ENCODE data around the gene USP25. TPM values are rescaled to one million over a fixed set of nuclear protein-coding genes. Genes with fewer than 3 reads are reported as not detected.

The USP25 gene
- total and polyA plus RNA-seq, 3 donors from 2014 or later: 69.2 to 123 (median 69.9) TPM

GRCh38 chr21:15718711-15719110, 11.1 kb upstream of the USP25 start:
- intact Hi-C loops (cut with DNase I; ENCODE audit: low total_unique reads): no loop called here
- DNase-seq: no peak
- Histone ChIP-seq H3K27ac (no peak overlapping the region), H3K9me3 (no peaks in the 10 kb centered on the region), H3K27me3 (no peaks in the 10 kb centered on the region), H3K4me3 (no peak overlapping the region), H3K4me1 (no peaks in the 10 kb centered on the region), H3K36me3 (ENCODE audit: low read depth, missing control alignments) (no peaks in the 10 kb centered on the region)
- TF ChIP-seq CTCF (IDR thresholded peaks at IDR 0.05) (no peak), POLR2A (IDR thresholded peaks at IDR 0.05) (no peak)

- WGBS, 2 donors: 92 to 96% methylated on average over 4 of the region's 4 CpGs
- Histone ChIP-seq H3K27me3 (no peaks in the 10 kb centered on the region), H3K4me1 (no peaks in the 10 kb centered on the region), H3K4me3 (no peak overlapping the region), H3K27ac (no peak overlapping the region), H3K9me3 (no peaks in the 10 kb centered on the region), H3K36me3 (ENCODE audit: low read depth, missing control alignments) (no peaks in the 10 kb centered on the region)
- TF ChIP-seq CTCF (IDR thresholded peaks at IDR 0.05): no peak
- TF ChIP-seq POLR2A (IDR thresholded peaks at IDR 0.05): no peak
- no peak for DNase-seq
- intact Hi-C loops (cut with DNase I; ENCODE audit: low total_unique reads): no loop called here
Observed at GRCh38 chr21:15719976-15720375, 9.8 kb upstream of the USP25 start.

- WGBS, 2 donors: 62 to 77% methylated on average over 4 of the region's 4 CpGs
- no peak for DNase-seq
- H3K36me3 ChIP-seq (ENCODE audit: low read depth, missing control alignments): no peaks in the 10 kb centered on the region
- intact Hi-C loops (cut with DNase I; ENCODE audit: low total_unique reads): no loop called here
- TF ChIP-seq CTCF (IDR thresholded peaks at IDR 0.05) (no peak), POLR2A (IDR thresholded peaks at IDR 0.05) (no peak)
- H3K4me3 ChIP-seq: no peak overlapping the region
- H3K9me3 ChIP-seq: no peaks in the 10 kb centered on the region
- no peak overlapping the region for H3K27ac ChIP-seq
- H3K4me1 ChIP-seq: no peaks in the 10 kb centered on the region
- no peaks in the 10 kb centered on the region for H3K27me3 ChIP-seq
Observed at GRCh38 chr21:15722591-15723324, 7.0 kb upstream of the USP25 start.

- Histone ChIP-seq H3K27ac (no peak overlapping the region), H3K36me3 (ENCODE audit: low read depth, missing control alignments) (no peaks in the 10 kb centered on the region), H3K27me3 (no peaks in the 10 kb centered on the region), H3K4me3 (no peak overlapping the region), H3K9me3 (no peaks in the 10 kb centered on the region), H3K4me1 (no peaks in the 10 kb centered on the region)
- intact Hi-C loops (cut with DNase I; ENCODE audit: low total_unique reads): no loop called here
- 77 to 88% methylated on average over 3 of the region's 3 CpGs for WGBS, 2 donors
- no peak for TF ChIP-seq CTCF (IDR thresholded peaks at IDR 0.05)
- TF ChIP-seq POLR2A (IDR thresholded peaks at IDR 0.05): no peak
- no peak for DNase-seq
Observed at GRCh38 chr21:15725949-15726348, 3.8 kb upstream of the USP25 start.

- Histone ChIP-seq H3K27ac (no peak overlapping the region), H3K4me1 (peaks cover 3% of the 10 kb centered on the region), H3K36me3 (ENCODE audit: low read depth, missing control alignments) (no peaks in the 10 kb centered on the region), H3K9me3 (no peaks in the 10 kb centered on the region), H3K27me3 (no peaks in the 10 kb centered on the region), H3K4me3 (no peak overlapping the region)
- intact Hi-C loops (cut with DNase I; ENCODE audit: low total_unique reads): no loop called here
- no peak for DNase-seq
- TF ChIP-seq POLR2A (IDR thresholded peaks at IDR 0.05) (no peak), CTCF (IDR thresholded peaks at IDR 0.05) (no peak)
- WGBS, 2 donors: 90 to 93% methylated on average over 3 of the region's 3 CpGs
Observed at GRCh38 chr21:15728046-15728445, 1.7 kb upstream of the USP25 start.

Measured in testis (tissue), 3 donors.